ENCODE results near the gene TICRR. TPM values are rescaled to one million over a fixed set of nuclear protein-coding genes. Genes with fewer than 3 reads are reported as not detected.
A peak's percentile ranks its signal among the peaks of the same experiment; 100 is the strongest.

Gene TICRR
- total RNA-seq, 1 donor = 0.72 TPM

DNA sequence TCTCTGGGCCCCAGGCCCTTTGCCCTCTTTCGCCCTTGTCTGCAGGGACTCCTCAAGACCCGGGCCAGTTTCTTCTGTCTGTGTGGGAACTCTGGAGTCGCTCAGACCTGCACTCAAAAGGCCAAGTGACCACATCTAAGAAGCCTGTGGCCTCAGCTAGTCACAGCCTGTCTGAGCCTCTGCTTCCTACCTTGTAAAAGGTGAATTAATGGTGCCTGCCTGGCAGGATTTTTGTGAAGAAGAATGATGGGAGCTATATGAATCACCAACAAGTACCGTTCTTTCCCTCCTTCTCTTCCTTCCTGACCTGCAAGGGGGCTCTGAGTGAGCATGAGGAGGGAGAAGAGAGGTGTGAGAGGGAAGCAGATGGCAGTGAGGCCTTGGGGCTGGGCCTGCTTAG lies 96.4 kb downstream of the TICRR start:
- peak; percentile 69 for DNase-seq (ENCODE audit: insufficient read length, low spot score, missing footprints)
- Histone ChIP-seq H2AFZ (ENCODE audit: low read length) (no peak overlapping the region), H3K27ac (ENCODE audit: low read depth, low read length) (no peak overlapping the region), H3K4me3 (ENCODE audit: insufficient read depth, low read length) (no peak overlapping the region), H3K4me1 (ENCODE audit: insufficient read depth, low read length) (no peaks in the 10 kb centered on the region), H3K36me3 (ENCODE audit: insufficient read depth, low read length) (no peaks in the 10 kb centered on the region), H3K4me2 (ENCODE audit: insufficient read depth, low read length) (no peak overlapping the region), H3K79me2 (ENCODE audit: insufficient read depth, low read length) (no peaks in the 10 kb centered on the region), H3K9me3 (ENCODE audit: low read depth, low read length) (no peaks in the 10 kb centered on the region), H3K27me3 (ENCODE audit: insufficient read depth, low read length) (no peaks in the 10 kb centered on the region), H4K20me1 (ENCODE audit: insufficient read depth, low read length) (no peaks in the 10 kb centered on the region)
- TF ChIP-seq, protein P1, sequence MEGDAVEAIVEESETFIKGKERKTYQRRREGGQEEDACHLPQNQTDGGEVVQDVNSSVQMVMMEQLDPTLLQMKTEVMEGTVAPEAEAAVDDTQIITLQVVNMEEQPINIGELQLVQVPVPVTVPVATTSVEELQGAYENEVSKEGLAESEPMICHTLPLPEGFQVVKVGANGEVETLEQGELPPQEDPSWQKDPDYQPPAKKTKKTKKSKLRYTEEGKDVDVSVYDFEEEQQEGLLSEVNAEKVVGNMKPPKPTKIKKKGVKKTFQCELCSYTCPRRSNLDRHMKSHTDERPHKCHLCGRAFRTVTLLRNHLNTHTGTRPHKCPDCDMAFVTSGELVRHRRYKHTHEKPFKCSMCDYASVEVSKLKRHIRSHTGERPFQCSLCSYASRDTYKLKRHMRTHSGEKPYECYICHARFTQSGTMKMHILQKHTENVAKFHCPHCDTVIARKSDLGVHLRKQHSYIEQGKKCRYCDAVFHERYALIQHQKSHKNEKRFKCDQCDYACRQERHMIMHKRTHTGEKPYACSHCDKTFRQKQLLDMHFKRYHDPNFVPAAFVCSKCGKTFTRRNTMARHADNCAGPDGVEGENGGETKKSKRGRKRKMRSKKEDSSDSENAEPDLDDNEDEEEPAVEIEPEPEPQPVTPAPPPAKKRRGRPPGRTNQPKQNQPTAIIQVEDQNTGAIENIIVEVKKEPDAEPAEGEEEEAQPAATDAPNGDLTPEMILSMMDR (IDR thresholded peaks at IDR 0.05; ENCODE audit: extremely low read depth, low read depth, low read length) = no peak

DNA sequence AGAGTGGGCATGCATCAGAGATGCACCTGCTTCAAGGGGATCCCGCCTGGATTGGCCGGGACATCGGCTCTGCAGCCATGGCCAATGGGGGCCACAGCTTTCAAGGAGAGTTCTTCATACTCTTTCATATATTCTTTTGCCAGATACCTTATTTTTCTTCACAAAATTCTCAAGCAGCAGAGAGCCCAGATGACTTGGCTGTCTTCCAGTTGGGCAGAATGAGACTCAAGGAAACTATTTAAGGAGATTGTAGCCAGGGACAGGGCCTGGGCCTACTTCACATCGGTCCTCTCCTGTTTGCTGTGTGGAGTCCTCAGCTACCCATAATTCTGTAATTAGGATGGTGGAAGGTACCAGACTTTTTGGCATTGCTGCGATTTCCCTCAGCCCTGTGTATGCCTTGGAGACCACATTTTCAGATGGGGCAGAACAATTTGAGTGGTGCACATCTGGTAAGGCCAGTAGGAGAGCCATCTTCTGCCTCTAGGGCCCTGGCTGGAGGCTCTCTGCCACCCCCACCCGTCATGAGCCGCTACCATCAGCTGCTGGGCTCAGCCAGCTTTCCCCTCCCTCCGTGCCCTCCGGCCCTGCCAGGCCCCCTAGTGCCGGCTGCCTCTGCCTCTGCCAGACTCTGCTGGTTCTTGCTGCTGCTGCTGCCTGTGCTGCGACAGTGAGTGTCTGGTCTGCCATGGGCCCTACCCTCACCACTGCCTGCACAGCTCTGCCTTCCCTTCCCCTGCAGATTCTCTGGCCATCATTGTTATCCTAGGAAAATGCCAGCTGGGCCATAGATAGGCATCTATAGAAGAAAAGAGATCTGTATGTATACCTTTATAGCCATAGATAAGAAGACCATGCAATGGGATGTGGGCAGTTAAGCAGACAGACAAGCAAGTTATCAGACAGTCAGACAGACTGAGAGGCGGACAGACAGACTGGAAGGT lies 97.2 kb downstream of the TICRR start:
- TF ChIP-seq, protein P1 (IDR thresholded peaks at IDR 0.05; ENCODE audit: extremely low read depth, low read depth, low read length) = no peak
- peak overlapping the region; percentile 43 for H2AFZ ChIP-seq (ENCODE audit: low read length)
- no peaks in the 10 kb centered on the region for H3K9me3 ChIP-seq (ENCODE audit: low read depth, low read length)
- H3K79me2 ChIP-seq (ENCODE audit: insufficient read depth, low read length) = no peaks in the 10 kb centered on the region
- no peak overlapping the region for H3K27ac ChIP-seq (ENCODE audit: low read depth, low read length)
- H4K20me1 ChIP-seq (ENCODE audit: insufficient read depth, low read length) = no peaks in the 10 kb centered on the region
- no peak overlapping the region for H3K4me3 ChIP-seq (ENCODE audit: insufficient read depth, low read length)
- no peaks in the 10 kb centered on the region for H3K4me1 ChIP-seq (ENCODE audit: insufficient read depth, low read length)
- DNase-seq (ENCODE audit: insufficient read length, low spot score, missing footprints) = peak; percentile 93
- H3K27me3 ChIP-seq (ENCODE audit: insufficient read depth, low read length) = no peaks in the 10 kb centered on the region
- no peaks in the 10 kb centered on the region for H3K36me3 ChIP-seq (ENCODE audit: insufficient read depth, low read length)
- H3K4me2 ChIP-seq (ENCODE audit: insufficient read depth, low read length) = no peak overlapping the region

DNA sequence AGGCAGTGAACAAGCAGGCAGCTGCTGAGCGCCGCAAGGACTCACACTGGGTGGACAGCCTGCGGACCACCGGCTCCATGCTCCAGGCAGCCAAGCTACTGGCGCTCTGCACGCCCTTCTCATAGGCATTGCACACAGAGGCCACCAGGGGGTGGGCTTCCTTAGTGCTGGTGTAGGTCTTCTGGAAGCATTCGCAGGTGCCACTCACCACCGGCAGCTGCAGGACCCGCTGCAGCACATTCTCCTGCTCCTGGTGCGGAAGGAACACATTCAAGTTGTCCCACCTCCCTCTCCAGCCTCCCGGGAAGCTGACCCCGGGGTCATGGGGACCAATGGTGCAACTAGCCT lies 97.9 kb downstream of the TICRR start:
- Histone ChIP-seq H3K79me2 (ENCODE audit: insufficient read depth, low read length) (no peaks in the 10 kb centered on the region), H2AFZ (ENCODE audit: low read length) (no peak overlapping the region), H3K27ac (ENCODE audit: low read depth, low read length) (no peak overlapping the region), H4K20me1 (ENCODE audit: insufficient read depth, low read length) (no peaks in the 10 kb centered on the region), H3K36me3 (ENCODE audit: insufficient read depth, low read length) (no peaks in the 10 kb centered on the region), H3K4me2 (ENCODE audit: insufficient read depth, low read length) (no peak overlapping the region), H3K9me3 (ENCODE audit: low read depth, low read length) (no peaks in the 10 kb centered on the region), H3K4me3 (ENCODE audit: insufficient read depth, low read length) (no peak overlapping the region), H3K4me1 (ENCODE audit: insufficient read depth, low read length) (no peaks in the 10 kb centered on the region), H3K27me3 (ENCODE audit: insufficient read depth, low read length) (no peaks in the 10 kb centered on the region)
- DNase-seq (ENCODE audit: insufficient read length, low spot score, missing footprints) = peak; percentile 86
- TF ChIP-seq, protein P1 (IDR thresholded peaks at IDR 0.05; ENCODE audit: extremely low read depth, low read depth, low read length) = peak; percentile 46

DNA sequence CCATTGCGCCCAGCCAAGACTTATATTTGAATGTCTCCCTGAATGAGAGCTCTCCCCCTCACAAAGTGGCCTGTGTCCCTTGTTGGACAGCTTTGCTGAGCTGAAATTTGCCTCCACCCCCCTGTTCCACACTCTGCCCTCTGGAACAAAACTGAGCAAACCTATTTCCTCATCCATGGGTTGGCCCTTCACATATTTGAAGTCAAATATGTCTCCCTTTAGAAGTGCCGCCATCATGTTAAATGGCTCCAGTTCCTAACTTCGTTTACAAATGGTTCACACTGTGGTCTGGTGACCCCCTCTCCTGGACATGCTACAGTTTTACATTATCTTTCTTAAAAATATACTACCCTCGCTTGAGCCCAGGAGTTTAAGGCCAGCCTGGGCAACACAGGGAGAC lies 99.3 kb downstream of the TICRR start:
- Histone ChIP-seq H3K36me3 (ENCODE audit: insufficient read depth, low read length) (no peaks in the 10 kb centered on the region), H3K79me2 (ENCODE audit: insufficient read depth, low read length) (no peaks in the 10 kb centered on the region), H3K4me2 (ENCODE audit: insufficient read depth, low read length) (no peak overlapping the region), H3K4me1 (ENCODE audit: insufficient read depth, low read length) (peaks cover 5% of the 10 kb centered on the region), H3K27ac (ENCODE audit: low read depth, low read length) (no peak overlapping the region), H2AFZ (ENCODE audit: low read length) (no peak overlapping the region), H3K9me3 (ENCODE audit: low read depth, low read length) (no peaks in the 10 kb centered on the region), H3K27me3 (ENCODE audit: insufficient read depth, low read length) (no peaks in the 10 kb centered on the region), H3K4me3 (ENCODE audit: insufficient read depth, low read length) (no peak overlapping the region), H4K20me1 (ENCODE audit: insufficient read depth, low read length) (no peaks in the 10 kb centered on the region)
- TF ChIP-seq, protein P1 (IDR thresholded peaks at IDR 0.05; ENCODE audit: extremely low read depth, low read depth, low read length) = no peak
- no peak for DNase-seq (ENCODE audit: insufficient read length, low spot score, missing footprints)

Data from osteoblast (primary cell).